Prostate gland (tissue), 2 donors: ENCODE data around the gene DIS3L2. TPM values are rescaled to one million over a fixed set of nuclear protein-coding genes. Genes with fewer than 3 reads are reported as not detected.
"Not testable (repeated sequence)": the region's sequence is repeated elsewhere in the genome, so short reads cannot be mapped to it uniquely, and the experiment has no call there.

Experiments
- DNase-seq: peaks from one replicate; pipeline ENCODE4 v3.0.0-alpha.2; 2019; ENCODE audit warnings: low spot score
- H3K27ac ChIP-seq, 2 donors: fragments of 200-600 bp; sonication (generic); 2 replicates each; pipeline ENCODE4 v1.5.1; 2017 to 2019
- H3K27me3 ChIP-seq: fragments of 200-600 bp; sonication (generic); replicated peaks from 2 replicates; pipeline ENCODE4 v1.5.1; 2019; ENCODE audit not compliant: insufficient read depth
- H3K36me3 ChIP-seq, 2 donors: fragments of 200-600 bp; sonication (generic); 1 replicate in 1 of 2; 2 replicates in 1 of 2; pipeline versions ENCODE4 v1.5.1 to v1.8.1; 2017 to 2019
- H3K4me1 ChIP-seq: fragments of 200-600 bp; sonication (generic); replicated peaks from 2 replicates; pipeline ENCODE4 v1.5.1; 2019
- H3K4me3 ChIP-seq, 2 donors: fragments of 200-600 bp; sonication (generic); 2 replicates each; pipeline ENCODE4 v1.5.1; 2017 to 2019
- H3K9me3 ChIP-seq: fragments of 200-600 bp; sonication (generic); 2 replicates; pipeline ENCODE4 v1.5.1; 2017
- CTCF ChIP-seq, 4 experiments: fragments of 200-600 bp in 2 of 4; fragments of 450-650 bp in 2 of 4; sonication (generic) in 2 of 4; IDR thresholded peaks; 1 replicate in 3 of 4; 2 replicates in 1 of 4; pipeline ENCODE4 v1.5.1; 2016 to 2019; ENCODE audit warnings: antibody characterized with exemption in 4 of 4, mild to moderate bottlenecking in 2 of 4, moderate library complexity in 2 of 4
- POLR2A ChIP-seq: fragments of 450-650 bp; IDR thresholded peaks from one replicate; pipeline ENCODE4 v1.6.1; 2016; ENCODE audit warnings: antibody characterized with exemption, mild to moderate bottlenecking
- POLR2AphosphoS5 ChIP-seq: sonication (generic); formaldehyde crosslinking; IDR thresholded peaks from one replicate; pipeline ENCODE4 v1.6.1; 2017; ENCODE audit warnings: antibody characterized with exemption
- WGBS: methylation state at CpG from one replicate; pipeline ENCODE4 v1.1.5; 2018; 5-methylcytosine and 5-hydroxymethylcytosine counted together
- intact Hi-C: fragments of 100-400 bp; cut with DNase I; formaldehyde crosslinking; loops from one replicate; pipeline ENCODE4 v1.14.2; 2022
- microRNA counts, 2 donors: library from miRNA; unstranded; fragments of <30 nt; microRNA quantifications; one replicate each; lab custom pipeline; 2016 to 2017
- microRNA-seq: library from miRNA; unstranded; fragments of <30 nt; microRNA quantifications from one replicate; pipeline ENCODE4, GENCODE V29; 2016
- small RNA-seq, 2 donors: library from RNA; depleted of rRNA; stranded (forward); fragments of <200 nt; gene quantifications; one replicate each; pipeline ENCODE3, GENCODE V24; 2016
- total RNA-seq, 2 donors: library from RNA; depleted of rRNA; stranded (reverse); fragments of >200 nt; gene quantifications; one replicate each; pipeline ENCODE4 v1.1.0, GENCODE V29; 2016

Gene DIS3L2
- total RNA-seq, 2 donors from 2014 or later: 30.1 to 71.3 TPM

GRCh38 chr2:232384466-232384865 lies 423.0 kb downstream of the DIS3L2 start:
- TF ChIP-seq POLR2A (no peak), CTCF (IDR thresholded peaks at IDR 0.05) (no peak), POLR2AphosphoS5 (no peak)
- 94% methylated on average over 1 of the region's 1 CpG for WGBS
- H3K27me3 ChIP-seq: peaks cover 24% of the 10 kb centered on the region
- no peaks in the 10 kb centered on the region for H3K36me3 ChIP-seq
- intact Hi-C loops: no loop called here
- H3K27ac ChIP-seq: no peak overlapping the region
- H3K4me3 ChIP-seq: no peak overlapping the region
- DNase-seq: no peak
- no peaks in the 10 kb centered on the region for H3K9me3 ChIP-seq
- no peaks in the 10 kb centered on the region for H3K4me1 ChIP-seq

- H3K9me3 ChIP-seq, intact Hi-C loops, H3K4me1 ChIP-seq, H3K4me3 ChIP-seq, H3K36me3 ChIP-seq, DNase-seq, H3K27ac ChIP-seq: not testable (repeated sequence)
- H3K27me3 ChIP-seq: peaks cover 24% of the 10 kb centered on the region
Measured at GRCh38 chr2:232385058-232385457, 423.5 kb downstream of the DIS3L2 start.

GRCh38 chr2:232385660-232386489 lies 424.4 kb downstream of the DIS3L2 start:
- H3K4me3 ChIP-seq: no peak overlapping the region
- no peaks in the 10 kb centered on the region for H3K4me1 ChIP-seq
- intact Hi-C loops: no loop called here
- 9% methylated on average over 24 of the region's 24 CpGs for WGBS
- TF ChIP-seq POLR2AphosphoS5: no peak
- TF ChIP-seq CTCF (IDR thresholded peaks at IDR 0.05): no peak
- TF ChIP-seq POLR2A: no peak
- DNase-seq: peak; percentile 26
- peaks cover 24% of the 10 kb centered on the region for H3K27me3 ChIP-seq
- no peaks in the 10 kb centered on the region for H3K36me3 ChIP-seq
- H3K27ac ChIP-seq: no peak overlapping the region
- H3K9me3 ChIP-seq: no peaks in the 10 kb centered on the region

GRCh38 chr2:232386490-232386739 lies 424.9 kb downstream of the DIS3L2 start:
- Histone ChIP-seq H3K9me3 (no peaks in the 10 kb centered on the region), H3K27ac (no peak overlapping the region), H3K36me3 (no peaks in the 10 kb centered on the region), H3K27me3 (peaks cover 24% of the 10 kb centered on the region), H3K4me3 (no peak overlapping the region), H3K4me1 (no peaks in the 10 kb centered on the region)
- TF ChIP-seq POLR2A: no peak
- no peak for TF ChIP-seq CTCF (IDR thresholded peaks at IDR 0.05)
- no peak for TF ChIP-seq POLR2AphosphoS5
- no peak for DNase-seq
- intact Hi-C loops: no loop called here
- WGBS: 10% methylated on average over 23 of the region's 23 CpGs

MicroRNAs within 50 kb of the gene (microRNA counts, 767-probe panel; counts per million panel counts)
- microRNA hsa-miR-562 (lab: Ali Mortazavi, UCI): 431 to 1,799 counts per million in 2 donors

Small RNA genes within 50 kb of the gene (microRNA-seq; reads per million reads assigned to microRNA genes)
- gene MIR562: not detected

Small RNA genes within 50 kb of the gene (small RNA-seq; reads per million reads assigned to genes)
- gene AC068134.3: 0 reads per million in 2 donors
- 0 reads per million in 2 donors for gene AC068134.4
- gene MIR562: 0 reads per million in 2 donors

Other genes starting within 250 kb of the DIS3L2 start
- gene PDE6D, start 180.4 kb upstream of the DIS3L2 start, total RNA-seq: 10 to 100 TPM; 17.3 to 31.8 TPM
- 10 to 100 TPM; 20.4 to 42.7 TPM for gene COPS7B, start 175.3 kb upstream of the DIS3L2 start, total RNA-seq
- 1 to 10 TPM; 3.2 to 6.4 TPM for gene NPPC, start 35.3 kb upstream of the DIS3L2 start, total RNA-seq